H1 (cell line): Measurements from ENCODE around the gene SLC36A4. TPM values are rescaled to one million over a fixed set of nuclear protein-coding genes. Genes with fewer than 3 reads are reported as not detected.
"Not testable (repeated sequence)": the region's sequence is repeated elsewhere in the genome, so short reads cannot be mapped to it uniquely, and the experiment has no call there.

Experiments
- CTCF ChIA-PET: fragments of 300-600 bp; sonication (Branson Sonifier 250); formaldehyde crosslinking; loops from one replicate; lab custom pipeline; 2021; ENCODE audit not compliant: partially characterized antibody; lab: Charles Lee
- POLR2A ChIA-PET: fragments of 300-600 bp; sonication (Branson Sonifier 250); formaldehyde crosslinking; loops from one replicate; lab custom pipeline; 2021; ENCODE audit warnings: inconsistent platforms; ENCODE audit not compliant: partially characterized antibody; lab: Charles Lee
- DNase-seq, 2 experiments: peaks; one replicate each; pipeline versions ENCODE4 v3.0.0 to v3.0.0-alpha.2; 2010 to 2022; ENCODE audit warnings: low spot score in 2 of 2, low read depth in 1 of 2, mixed read lengths in 1 of 2
- FAIRE-seq: peaks from 2 replicates; lab custom pipeline; 2011; peaks lifted over from hg19 to GRCh38; lab: Jason Lieb, UNC
- H2AFZ ChIP-seq: 2 replicates; pipeline ENCODE4 v1.8.1; 2012; ENCODE audit warnings: low read length, inconsistent platforms
- H2AK5ac ChIP-seq: 2 replicates; pipeline ENCODE4 v1.6.1; 2013; ENCODE audit warnings: low read depth, low read length
- H2BK120ac ChIP-seq: replicated peaks from 2 replicates; pipeline ENCODE3; 2013; ENCODE audit warnings: low read depth, low read length, inconsistent platforms
- H2BK12ac ChIP-seq: 2 replicates; pipeline ENCODE4 v1.6.1; 2013; ENCODE audit warnings: low read depth, low read length
- H2BK15ac ChIP-seq: 2 replicates; pipeline ENCODE4 v1.6.1; 2013; ENCODE audit warnings: low read length
- H2BK20ac ChIP-seq: 2 replicates; pipeline ENCODE4 v1.6.1; 2013; ENCODE audit warnings: low read length
- H2BK5ac ChIP-seq: 2 replicates; pipeline ENCODE4 v1.6.1; 2013; ENCODE audit warnings: low read depth, low read length
- H3K14ac ChIP-seq: 2 replicates; pipeline ENCODE4 v1.6.1; 2013; ENCODE audit warnings: inconsistent platforms; ENCODE audit not compliant: insufficient read length
- H3K18ac ChIP-seq: 2 replicates; pipeline ENCODE4 v1.6.1; 2013; ENCODE audit warnings: low read length; ENCODE audit errors: extremely low read depth
- H3K23ac ChIP-seq: 2 replicates; pipeline ENCODE4 v1.6.1; 2013; ENCODE audit warnings: inconsistent platforms; ENCODE audit not compliant: insufficient read length
- H3K23me2 ChIP-seq: 2 replicates; pipeline ENCODE4 v1.6.1; 2013; ENCODE audit warnings: low read depth, low read length
- H3K27ac ChIP-seq: 2 replicates; pipeline ENCODE4 v1.6.1; 2011; ENCODE audit warnings: low read depth, low read length, inconsistent platforms
- H3K27me3 ChIP-seq, 4 experiments: replicated peaks in 1 of 4; 1 replicate in 1 of 4; 2 replicates in 3 of 4; pipeline versions ENCODE4 v1.6.1 to v1.8.1; 2011 to 2013; ENCODE audit warnings: low read length in 3 of 4, mild to moderate bottlenecking in 3 of 4, inconsistent platforms in 2 of 4, mixed read lengths in 2 of 4, moderate library complexity in 1 of 4; ENCODE audit not compliant: control insufficient read depth in 3 of 4, insufficient read depth in 3 of 4; ENCODE audit errors: extremely low read depth in 1 of 4
- H3K36me3 ChIP-seq, 4 experiments: 2 replicates each; pipeline versions ENCODE4 v1.6.1 to v1.8.1; 2011 to 2013; ENCODE audit warnings: mild to moderate bottlenecking in 4 of 4, low read length in 3 of 4, moderate library complexity in 2 of 4, control low read depth in 1 of 4, inconsistent platforms in 1 of 4; ENCODE audit not compliant: insufficient read depth in 4 of 4, control insufficient read depth in 2 of 4
- H3K4ac ChIP-seq: replicated peaks from 2 replicates; pipeline ENCODE3; 2013; ENCODE audit warnings: low read length, low read depth, mixed read lengths, inconsistent platforms; ENCODE audit not compliant: insufficient read length
- H3K4me1 ChIP-seq, 4 experiments: replicated peaks in 1 of 4; 1 replicate in 1 of 4; 2 replicates in 3 of 4; pipeline versions ENCODE4 v1.6.1 to v1.8.1; 2011 to 2013; ENCODE audit warnings: low read length in 3 of 4, inconsistent platforms in 2 of 4, mixed read lengths in 1 of 4; ENCODE audit not compliant: insufficient read depth in 4 of 4, control insufficient read depth in 3 of 4
- H3K4me2 ChIP-seq, 2 experiments: 2 replicates each; pipeline versions ENCODE4 v1.6.1 to v1.8.1; 2011 to 2013; ENCODE audit warnings: low read depth in 2 of 2, low read length in 2 of 2, control low read depth in 1 of 2, inconsistent platforms in 1 of 2, mild to moderate bottlenecking in 1 of 2; ENCODE audit not compliant: insufficient read depth in 1 of 2
- H3K4me3 ChIP-seq, 4 experiments: fragments of 200-600, 300-600 bp in 1 of 4; sonication (generic), shearing (Covaris generic), sonication (Bioruptor Twin) in 1 of 4; 2 replicates each; pipeline versions ENCODE4 v1.5.1 to v1.8.1; 2011 to 2016; ENCODE audit warnings: low read length in 4 of 4, low read depth in 3 of 4, control low read depth in 2 of 4, inconsistent platforms in 2 of 4, mild to moderate bottlenecking in 2 of 4, mixed read lengths in 1 of 4, moderate library complexity in 1 of 4; ENCODE audit not compliant: insufficient read depth in 2 of 4; ENCODE audit errors: extremely low read depth in 1 of 4
- H3K56ac ChIP-seq: replicated peaks from 2 replicates; pipeline ENCODE3; 2013; ENCODE audit warnings: low read depth, mild to moderate bottlenecking, mixed read lengths, low read length, inconsistent platforms; ENCODE audit not compliant: insufficient read length
- H3K79me1 ChIP-seq: 2 replicates; pipeline ENCODE4 v1.6.1; 2013; ENCODE audit warnings: low read depth, low read length, control low read depth
- H3K79me2 ChIP-seq, 2 experiments: 2 replicates each; pipeline versions ENCODE4 v1.6.1 to v1.8.1; 2012 to 2013; ENCODE audit warnings: low read length in 2 of 2, mild to moderate bottlenecking in 2 of 2, inconsistent platforms in 1 of 2; ENCODE audit not compliant: insufficient read depth in 2 of 2, control insufficient read depth in 1 of 2
- H3K9ac ChIP-seq, 4 experiments: replicated peaks in 1 of 4; 1 replicate in 1 of 4; 2 replicates in 3 of 4; pipeline versions ENCODE4 v1.6.1 to v1.8.1; 2011 to 2013; ENCODE audit warnings: low read depth in 3 of 4, low read length in 3 of 4, control low read depth in 2 of 4, mild to moderate bottlenecking in 2 of 4, moderate library complexity in 2 of 4, inconsistent platforms in 1 of 4; ENCODE audit errors: extremely low read depth in 1 of 4
- H3K9me3 ChIP-seq, 2 experiments: 2 replicates each; pipeline versions ENCODE4 v1.6.1 to v1.8.1; 2012 to 2013; ENCODE audit warnings: mild to moderate bottlenecking in 2 of 2, moderate library complexity in 2 of 2, control low read depth in 1 of 2, inconsistent platforms in 1 of 2, low read depth in 1 of 2, low read length in 1 of 2, mixed read lengths in 1 of 2; ENCODE audit not compliant: insufficient read depth in 2 of 2
- H4K20me1 ChIP-seq, 2 experiments: replicated peaks in 1 of 2; 2 replicates each; pipeline versions ENCODE3 to v1.8.1; 2011 to 2013; ENCODE audit warnings: inconsistent platforms in 2 of 2, low read length in 2 of 2, mild to moderate bottlenecking in 1 of 2; ENCODE audit not compliant: insufficient read depth in 2 of 2, control insufficient read depth in 1 of 2
- H4K5ac ChIP-seq: 2 replicates; pipeline ENCODE4 v1.6.1; 2013; ENCODE audit warnings: low read length, low read depth, mixed read lengths, inconsistent platforms; ENCODE audit not compliant: insufficient read length
- H4K8ac ChIP-seq: 2 replicates; pipeline ENCODE4 v1.8.0; 2013; ENCODE audit warnings: mild to moderate bottlenecking, moderate library complexity, low read length, inconsistent platforms; ENCODE audit not compliant: insufficient read depth; ENCODE audit errors: extremely low read depth
- H4K91ac ChIP-seq: replicated peaks from 2 replicates; pipeline ENCODE3; 2013; ENCODE audit warnings: low read length, mixed read lengths, inconsistent platforms; ENCODE audit not compliant: insufficient read length
- WGBS, 2 experiments: shearing (Covaris generic) in 1 of 2; methylation state at CpG; one replicate each; pipeline versions ENCODE4 v1.1.6 to v1.1.7; 2013 to 2015; ENCODE audit warnings: low lambda C conversion rate in 2 of 2, mixed read lengths in 2 of 2, inconsistent platforms in 1 of 2, low coverage in 1 of 2, missing lambda C conversion rate in 1 of 2; ENCODE audit not compliant: insufficient replicate concordance in 2 of 2, insufficient coverage in 1 of 2, insufficient read length in 1 of 2; ENCODE audit errors: extremely low coverage in 1 of 2, missing lambda C conversion rate in 1 of 2; 5-methylcytosine and 5-hydroxymethylcytosine counted together
- polyA plus RNA-seq, 7 experiments: library from polyadenylated mRNA; depleted of rRNA in 3 of 7; stranded (reverse) in 5 of 7; unstranded in 2 of 7; fragments of >200 nt in 5 of 7; fragments of 200-250 nt in 2 of 7; gene quantifications; 1 replicate in 5 of 7; 2 replicates in 1 of 7; 4 replicates in 1 of 7; pipeline versions ENCODE4 v1.2.1 to v1.2.3, GENCODE V29; 2011 to 2013; ENCODE audit warnings: missing spikeins in 2 of 7, mixed read lengths in 2 of 7
- total RNA-seq: library from RNA; stranded (reverse); fragmentation: NEBNext Ultra II Directional; extraction: Animal tissue kit (Norgen Biotek cat#: 25700); gene quantifications from 2 replicates; pipeline ENCODE4 v1.2.1, GENCODE V29; 2021

SLC36A4 gene
- total and polyA plus RNA-seq, 2 of the 8 experiments (the other 6 are each of a cell fraction or from before 2014, with no cell fraction given), result 10.2 to 22.7 TPM

DNA sequence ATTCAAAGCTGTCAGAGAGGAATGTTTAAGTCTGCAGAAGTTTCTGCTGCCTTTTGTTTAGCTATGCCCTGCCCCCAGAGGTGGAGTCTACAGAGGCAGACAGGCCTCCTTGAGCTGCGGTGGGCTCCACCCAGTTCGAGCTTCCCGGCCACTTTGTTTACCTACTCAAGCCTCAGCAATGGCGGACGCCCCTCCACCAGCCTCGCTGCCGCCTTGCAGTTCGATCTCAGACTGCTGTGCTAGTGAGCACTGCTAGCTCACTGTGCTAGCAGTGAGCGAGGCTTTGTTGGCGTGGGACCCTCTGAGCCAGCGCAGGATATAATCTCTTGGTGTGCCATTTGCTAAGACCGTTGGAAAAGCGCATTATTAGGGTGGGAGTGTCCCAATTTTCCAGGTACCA, 19.9 kb downstream of the SLC36A4 start:
- not testable (repeated sequence) for H2AK5ac ChIP-seq, H3K23me2 ChIP-seq, H3K4me2 ChIP-seq, H3K27me3 ChIP-seq, H2BK20ac ChIP-seq, H3K4me1 ChIP-seq, H4K20me1 ChIP-seq, H2BK12ac ChIP-seq, H3K4ac ChIP-seq, H3K79me2 ChIP-seq, H2BK5ac ChIP-seq, FAIRE-seq, DNase-seq, H4K8ac ChIP-seq, H2BK15ac ChIP-seq, H4K5ac ChIP-seq, H3K18ac ChIP-seq, H4K91ac ChIP-seq, H2BK120ac ChIP-seq, H2AFZ ChIP-seq, H3K9ac ChIP-seq, H3K56ac ChIP-seq, H3K27ac ChIP-seq, H3K79me1 ChIP-seq, H3K4me3 ChIP-seq, H3K23ac ChIP-seq, H3K14ac ChIP-seq
- 91% methylated on average over 3 of the region's 13 CpGs; no CpG with 5 or more reads in 1 of the 2 experiments for WGBS, 2 experiments
- ChIA-PET CTCF (interaction anchor here (1.2 kb wide), 1 partner anchor 8 kb away, joined by 4 read pairs; no protein-coding TSS in a partner anchor), POLR2A (interaction anchor here (0.6 to 0.9 kb wide), 2 partner anchors 11 to 199 kb away, joined by 3 read pairs; no protein-coding TSS in a partner anchor)
- Histone ChIP-seq H3K9me3 (peaks cover 19 to 22% of the 10 kb centered on the region in 2 experiments), H3K36me3 (peaks cover 2 to 50% (median 19%) of the 10 kb centered on the region in 4 experiments; a peak in 6 of 8 replicates)
